Measurements from ENCODE around the gene G6PC1. TPM values are rescaled to one million over a fixed set of nuclear protein-coding genes. Genes with fewer than 3 reads are reported as not detected.
A peak's percentile ranks its signal among the peaks of the same experiment; 100 is the strongest.

The G6PC1 gene
- total and polyA plus RNA-seq, 2 of the 13 experiments (the other 11 are each of a cell fraction or from before 2014, with no cell fraction given): 1.7 to 37.9 TPM

DNA sequence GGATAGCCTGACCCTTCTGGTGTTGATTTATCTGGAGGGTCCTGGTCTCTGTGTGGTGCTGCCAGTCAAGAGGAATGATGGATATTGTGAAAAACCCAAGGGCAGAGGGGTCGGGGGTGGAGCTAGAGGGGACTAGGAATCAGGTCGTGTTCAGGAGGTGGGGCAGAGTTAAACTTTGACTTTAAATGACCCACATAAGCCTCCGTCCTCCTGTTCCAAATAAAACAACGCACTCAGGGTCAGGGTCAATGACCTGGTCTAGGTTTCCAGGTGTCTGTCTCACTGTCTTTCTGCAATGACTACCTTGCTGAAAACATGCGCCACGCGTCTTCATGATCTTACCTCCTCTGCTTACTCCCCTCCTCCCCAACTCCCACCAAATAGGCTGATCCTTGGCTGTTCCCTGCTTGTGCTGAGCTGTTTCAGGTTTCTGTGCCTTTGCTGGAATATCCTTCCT lies 34.9 kb upstream of the G6PC1 start (continued):
- TF ChIP-seq ZNF777 (CRISPR knock-in tag; IDR thresholded peaks at IDR 0.05) (no peak), ZBTB20 (CRISPR knock-in tag; IDR thresholded peaks at IDR 0.05; ENCODE audit: borderline replicate concordance, low read depth) (no peak), SPEN (CRISPR knock-in tag; IDR thresholded peaks at IDR 0.05; ENCODE audit: low read depth) (peak; percentile 88; the same call in 1 of the 2 replicates), ZSCAN31 (CRISPR knock-in tag; IDR thresholded peaks at IDR 0.05; ENCODE audit: low read depth) (peak; percentile 59; the same call in 1 of the 2 replicates), ZNF670 (CRISPR knock-in tag; IDR thresholded peaks at IDR 0.05; ENCODE audit: borderline replicate concordance) (no peak), TCF7L2 (IDR thresholded peaks at IDR 0.05; ENCODE audit: low read depth, low read length) (no peak), FIP1L1 (IDR thresholded peaks at IDR 0.05; ENCODE audit: borderline replicate concordance, insufficient read depth, low read depth, low read length) (no peak), ZNF556 (CRISPR knock-in tag; IDR thresholded peaks at IDR 0.05; ENCODE audit: borderline replicate concordance) (no peak), ELF3 (CRISPR knock-in tag; IDR thresholded peaks at IDR 0.05) (0 out of 2 replicates have a peak, but pooled peaks have one; percentile 53), ZNF34 (CRISPR knock-in tag; IDR thresholded peaks at IDR 0.05; ENCODE audit: borderline replicate concordance) (no peak)
- TF ChIP-seq, protein P1, sequence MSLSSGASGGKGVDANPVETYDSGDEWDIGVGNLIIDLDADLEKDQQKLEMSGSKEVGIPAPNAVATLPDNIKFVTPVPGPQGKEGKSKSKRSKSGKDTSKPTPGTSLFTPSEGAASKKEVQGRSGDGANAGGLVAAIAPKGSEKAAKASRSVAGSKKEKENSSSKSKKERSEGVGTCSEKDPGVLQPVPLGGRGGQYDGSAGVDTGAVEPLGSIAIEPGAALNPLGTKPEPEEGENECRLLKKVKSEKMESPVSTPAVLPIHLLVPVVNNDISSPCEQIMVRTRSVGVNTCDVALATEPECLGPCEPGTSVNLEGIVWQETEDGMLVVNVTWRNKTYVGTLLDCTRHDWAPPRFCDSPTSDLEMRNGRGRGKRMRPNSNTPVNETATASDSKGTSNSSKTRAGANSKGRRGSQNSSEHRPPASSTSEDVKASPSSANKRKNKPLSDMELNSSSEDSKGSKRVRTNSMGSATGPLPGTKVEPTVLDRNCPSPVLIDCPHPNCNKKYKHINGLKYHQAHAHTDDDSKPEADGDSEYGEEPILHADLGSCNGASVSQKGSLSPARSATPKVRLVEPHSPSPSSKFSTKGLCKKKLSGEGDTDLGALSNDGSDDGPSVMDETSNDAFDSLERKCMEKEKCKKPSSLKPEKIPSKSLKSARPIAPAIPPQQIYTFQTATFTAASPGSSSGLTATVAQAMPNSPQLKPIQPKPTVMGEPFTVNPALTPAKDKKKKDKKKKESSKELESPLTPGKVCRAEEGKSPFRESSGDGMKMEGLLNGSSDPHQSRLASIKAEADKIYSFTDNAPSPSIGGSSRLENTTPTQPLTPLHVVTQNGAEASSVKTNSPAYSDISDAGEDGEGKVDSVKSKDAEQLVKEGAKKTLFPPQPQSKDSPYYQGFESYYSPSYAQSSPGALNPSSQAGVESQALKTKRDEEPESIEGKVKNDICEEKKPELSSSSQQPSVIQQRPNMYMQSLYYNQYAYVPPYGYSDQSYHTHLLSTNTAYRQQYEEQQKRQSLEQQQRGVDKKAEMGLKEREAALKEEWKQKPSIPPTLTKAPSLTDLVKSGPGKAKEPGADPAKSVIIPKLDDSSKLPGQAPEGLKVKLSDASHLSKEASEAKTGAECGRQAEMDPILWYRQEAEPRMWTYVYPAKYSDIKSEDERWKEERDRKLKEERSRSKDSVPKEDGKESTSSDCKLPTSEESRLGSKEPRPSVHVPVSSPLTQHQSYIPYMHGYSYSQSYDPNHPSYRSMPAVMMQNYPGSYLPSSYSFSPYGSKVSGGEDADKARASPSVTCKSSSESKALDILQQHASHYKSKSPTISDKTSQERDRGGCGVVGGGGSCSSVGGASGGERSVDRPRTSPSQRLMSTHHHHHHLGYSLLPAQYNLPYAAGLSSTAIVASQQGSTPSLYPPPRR (CRISPR knock-in tag; IDR thresholded peaks at IDR 0.05; ENCODE audit: borderline replicate concordance): peak; percentile 89
- TF ChIP-seq, protein P2, sequence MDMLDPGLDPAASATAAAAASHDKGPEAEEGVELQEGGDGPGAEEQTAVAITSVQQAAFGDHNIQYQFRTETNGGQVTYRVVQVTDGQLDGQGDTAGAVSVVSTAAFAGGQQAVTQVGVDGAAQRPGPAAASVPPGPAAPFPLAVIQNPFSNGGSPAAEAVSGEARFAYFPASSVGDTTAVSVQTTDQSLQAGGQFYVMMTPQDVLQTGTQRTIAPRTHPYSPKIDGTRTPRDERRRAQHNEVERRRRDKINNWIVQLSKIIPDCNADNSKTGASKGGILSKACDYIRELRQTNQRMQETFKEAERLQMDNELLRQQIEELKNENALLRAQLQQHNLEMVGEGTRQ (IDR thresholded peaks at IDR 0.05; ENCODE audit: low read depth, low read length): no peak
- TF ChIP-seq, protein P2 (CRISPR knock-in tag; IDR thresholded peaks at IDR 0.05; ENCODE audit: borderline replicate concordance): 0 out of 2 replicates have a peak, but pooled peaks have one; percentile 9
- TF ChIP-seq, protein P3, sequence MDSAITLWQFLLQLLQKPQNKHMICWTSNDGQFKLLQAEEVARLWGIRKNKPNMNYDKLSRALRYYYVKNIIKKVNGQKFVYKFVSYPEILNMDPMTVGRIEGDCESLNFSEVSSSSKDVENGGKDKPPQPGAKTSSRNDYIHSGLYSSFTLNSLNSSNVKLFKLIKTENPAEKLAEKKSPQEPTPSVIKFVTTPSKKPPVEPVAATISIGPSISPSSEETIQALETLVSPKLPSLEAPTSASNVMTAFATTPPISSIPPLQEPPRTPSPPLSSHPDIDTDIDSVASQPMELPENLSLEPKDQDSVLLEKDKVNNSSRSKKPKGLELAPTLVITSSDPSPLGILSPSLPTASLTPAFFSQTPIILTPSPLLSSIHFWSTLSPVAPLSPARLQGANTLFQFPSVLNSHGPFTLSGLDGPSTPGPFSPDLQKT (CRISPR knock-in tag; IDR thresholded peaks at IDR 0.05; ENCODE audit: borderline replicate concordance): no peak
- TF ChIP-seq, protein P4, sequence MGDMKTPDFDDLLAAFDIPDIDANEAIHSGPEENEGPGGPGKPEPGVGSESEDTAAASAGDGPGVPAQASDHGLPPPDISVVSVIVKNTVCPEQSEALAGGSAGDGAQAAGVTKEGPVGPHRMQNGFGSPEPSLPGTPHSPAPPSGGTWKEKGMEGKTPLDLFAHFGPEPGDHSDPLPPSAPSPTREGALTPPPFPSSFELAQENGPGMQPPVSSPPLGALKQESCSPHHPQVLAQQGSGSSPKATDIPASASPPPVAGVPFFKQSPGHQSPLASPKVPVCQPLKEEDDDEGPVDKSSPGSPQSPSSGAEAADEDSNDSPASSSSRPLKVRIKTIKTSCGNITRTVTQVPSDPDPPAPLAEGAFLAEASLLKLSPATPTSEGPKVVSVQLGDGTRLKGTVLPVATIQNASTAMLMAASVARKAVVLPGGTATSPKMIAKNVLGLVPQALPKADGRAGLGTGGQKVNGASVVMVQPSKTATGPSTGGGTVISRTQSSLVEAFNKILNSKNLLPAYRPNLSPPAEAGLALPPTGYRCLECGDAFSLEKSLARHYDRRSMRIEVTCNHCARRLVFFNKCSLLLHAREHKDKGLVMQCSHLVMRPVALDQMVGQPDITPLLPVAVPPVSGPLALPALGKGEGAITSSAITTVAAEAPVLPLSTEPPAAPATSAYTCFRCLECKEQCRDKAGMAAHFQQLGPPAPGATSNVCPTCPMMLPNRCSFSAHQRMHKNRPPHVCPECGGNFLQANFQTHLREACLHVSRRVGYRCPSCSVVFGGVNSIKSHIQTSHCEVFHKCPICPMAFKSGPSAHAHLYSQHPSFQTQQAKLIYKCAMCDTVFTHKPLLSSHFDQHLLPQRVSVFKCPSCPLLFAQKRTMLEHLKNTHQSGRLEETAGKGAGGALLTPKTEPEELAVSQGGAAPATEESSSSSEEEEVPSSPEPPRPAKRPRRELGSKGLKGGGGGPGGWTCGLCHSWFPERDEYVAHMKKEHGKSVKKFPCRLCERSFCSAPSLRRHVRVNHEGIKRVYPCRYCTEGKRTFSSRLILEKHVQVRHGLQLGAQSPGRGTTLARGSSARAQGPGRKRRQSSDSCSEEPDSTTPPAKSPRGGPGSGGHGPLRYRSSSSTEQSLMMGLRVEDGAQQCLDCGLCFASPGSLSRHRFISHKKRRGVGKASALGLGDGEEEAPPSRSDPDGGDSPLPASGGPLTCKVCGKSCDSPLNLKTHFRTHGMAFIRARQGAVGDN (CRISPR knock-in tag; IDR thresholded peaks at IDR 0.05): no peak

All from HepG2 (cell line).